SK-N-SH (cell line): ENCODE results near the gene ZNF414. TPM values are rescaled to one million over a fixed set of nuclear protein-coding genes. Genes with fewer than 3 reads are reported as not detected.

Experiments used
- CTCF ChIA-PET: fragments of 300-600, 350-600 bp; formaldehyde crosslinking; extraction: SDS; loops from one replicate; lab custom pipeline; 2021; lab: Yijun Ruan, JAX
- POLR2A ChIA-PET: fragments of 350-600 bp; sonication (Branson Sonifier 250); formaldehyde crosslinking; extraction: SDS; loops from one replicate; lab custom pipeline; 2020; ENCODE audit warnings: antibody characterized with exemption, inconsistent platforms; lab: Yijun Ruan, JAX
- DNase-seq: peaks from one replicate; pipeline ENCODE4 v3.0.0; 2012
- H2AFZ ChIP-seq: fragments of 200-600 bp; sonication (generic); 2 replicates; pipeline ENCODE4 v1.8.1; 2016; ENCODE audit warnings: antibody characterized with exemption, mild to moderate bottlenecking, low read depth
- H3F3A ChIP-seq: fragments of 200-600 bp; sonication (generic); replicated peaks from 2 replicates; pipeline ENCODE3; 2016; ENCODE audit warnings: antibody characterized with exemption, mild to moderate bottlenecking; ENCODE audit not compliant: insufficient read depth
- H3K27ac ChIP-seq, 2 experiments: fragments of 200-500 bp in 1 of 2; fragments of 200-600 bp in 1 of 2; sonication (Bioruptor generic) in 1 of 2; sonication (generic), shearing (Covaris generic) in 1 of 2; 2 replicates each; pipeline versions ENCODE4 v1.5.1 to v1.6.1; 2014 to 2016; ENCODE audit warnings: low read depth in 2 of 2, inconsistent platforms in 1 of 2, low read length in 1 of 2, mild to moderate bottlenecking in 1 of 2, mixed read lengths in 1 of 2
- H3K27me3 ChIP-seq: fragments of 200-600 bp; sonication (generic), shearing (Covaris generic); 2 replicates; pipeline ENCODE4 v1.6.1; 2016; ENCODE audit warnings: mixed run types; ENCODE audit not compliant: insufficient read depth
- H3K36me3 ChIP-seq, 2 experiments: fragments of 200-500 bp in 1 of 2; fragments of 200-600 bp in 1 of 2; sonication (Bioruptor generic) in 1 of 2; sonication (generic) in 1 of 2; replicated peaks in 1 of 2; 2 replicates each; pipeline versions ENCODE3 to v1.5.1; 2014 to 2016; ENCODE audit warnings: low read length in 1 of 2, mild to moderate bottlenecking in 1 of 2; ENCODE audit not compliant: insufficient read depth in 2 of 2, control insufficient read depth in 1 of 2
- H3K4me1 ChIP-seq, 2 experiments: fragments of 200-500 bp in 1 of 2; fragments of 200-600 bp in 1 of 2; sonication (Bioruptor generic) in 1 of 2; sonication (generic), shearing (Covaris generic) in 1 of 2; 2 replicates each; pipeline versions ENCODE4 v1.5.1 to v1.6.1; 2014 to 2016; ENCODE audit warnings: low read depth in 1 of 2, low read length in 1 of 2, mixed run types in 1 of 2; ENCODE audit not compliant: insufficient read depth in 2 of 2, control insufficient read depth in 1 of 2
- H3K4me2 ChIP-seq: fragments of 200-600 bp; sonication (generic), shearing (Covaris generic); 2 replicates; pipeline ENCODE4 v1.6.1; 2017; ENCODE audit warnings: mixed run types
- H3K4me3 ChIP-seq, 2 experiments: fragments of 200-500 bp in 1 of 2; fragments of 200-600 bp in 1 of 2; sonication (Bioruptor generic) in 1 of 2; sonication (generic), shearing (Covaris generic) in 1 of 2; 2 replicates each; pipeline versions ENCODE4 v1.5.1 to v1.8.1; 2014 to 2016; ENCODE audit warnings: low read depth in 2 of 2, inconsistent platforms in 1 of 2, low read length in 1 of 2, mild to moderate bottlenecking in 1 of 2, mixed read lengths in 1 of 2, moderate library complexity in 1 of 2
- H3K79me2 ChIP-seq: fragments of 200-600 bp; sonication (generic); 2 replicates; pipeline ENCODE4 v1.8.1; 2017; ENCODE audit warnings: mild to moderate bottlenecking; ENCODE audit not compliant: insufficient read depth
- H3K9ac ChIP-seq: fragments of 200-600 bp; sonication (generic); 2 replicates; pipeline ENCODE4 v1.6.1; 2017; ENCODE audit warnings: mixed run types
- H3K9me2 ChIP-seq: fragments of 200-600 bp; sonication (generic); 2 replicates; pipeline ENCODE4 v1.6.1; 2017; ENCODE audit warnings: mixed run types
- H3K9me3 ChIP-seq: fragments of 200-600 bp; sonication (generic); 2 replicates; pipeline ENCODE4 v1.6.1; 2017; ENCODE audit warnings: mixed run types, mild to moderate bottlenecking, moderate library complexity
- H4K20me1 ChIP-seq: fragments of 200-600 bp; sonication (generic); 2 replicates; pipeline ENCODE4 v1.6.1; 2017; ENCODE audit warnings: mild to moderate bottlenecking, mixed run types; ENCODE audit not compliant: insufficient read depth
- CHD2 ChIP-seq: fragments of 150-350 bp; IDR thresholded peaks from 2 replicates; pipeline ENCODE4 v1.6.1; 2018; ENCODE audit warnings: low read length; ENCODE audit not compliant: partially characterized antibody
- ELF1 ChIP-seq: IDR thresholded peaks from 2 replicates; pipeline ENCODE4 v1.4.0; 2012
- EP300 ChIP-seq, 2 experiments: IDR thresholded peaks; 2 replicates each; pipeline versions ENCODE4 v1.4.0 to v1.6.1; 2012; ENCODE audit warnings: borderline replicate concordance in 1 of 2, low read depth in 1 of 2, low read length in 1 of 2
- EZH2phosphoT487 ChIP-seq: fragments of 200-600 bp; sonication (generic); IDR thresholded peaks from 2 replicates; pipeline ENCODE4 v1.6.1; 2017; ENCODE audit warnings: low read depth, mixed run types, mild to moderate bottlenecking, antibody characterized with exemption, moderate library complexity, borderline replicate concordance
- GABPA ChIP-seq: IDR thresholded peaks from 2 replicates; pipeline ENCODE4 v1.4.0; 2012; ENCODE audit warnings: low read depth, mild to moderate bottlenecking
- MXI1 ChIP-seq: IDR thresholded peaks from 2 replicates; pipeline ENCODE4 v1.6.1; 2012; ENCODE audit warnings: mild to moderate bottlenecking, low read depth, low read length, improper control_type of control experiment
- NFIC ChIP-seq: IDR thresholded peaks from 2 replicates; pipeline ENCODE4 v1.4.0; 2012; ENCODE audit warnings: borderline replicate concordance
- POLR2AphosphoS5 ChIP-seq: IDR thresholded peaks from 2 replicates; pipeline ENCODE4 v1.6.1; 2012; ENCODE audit warnings: low read depth, low read length
- RCOR1 ChIP-seq: fragments of 150-350 bp; IDR thresholded peaks from 2 replicates; pipeline ENCODE4 v1.6.1; 2017; ENCODE audit warnings: antibody characterized with exemption, low read length
- SIN3A ChIP-seq: IDR thresholded peaks from 2 replicates; pipeline ENCODE4 v1.6.1; 2012; ENCODE audit warnings: low read depth, mild to moderate bottlenecking, low read length, moderate library complexity, borderline replicate concordance
- TAF1 ChIP-seq: IDR thresholded peaks from 2 replicates; pipeline ENCODE4 v1.6.1; 2012; ENCODE audit warnings: low read depth, mild to moderate bottlenecking, low read length, moderate library complexity, borderline replicate concordance
- TCF12 ChIP-seq: IDR thresholded peaks from 2 replicates; pipeline ENCODE4 v1.4.0; 2012
- TEAD4 ChIP-seq: IDR thresholded peaks from 2 replicates; pipeline ENCODE4 v1.4.0; 2012; ENCODE audit warnings: mild to moderate bottlenecking, borderline replicate concordance; ENCODE audit not compliant: insufficient read depth
- YY1 ChIP-seq: IDR thresholded peaks from 2 replicates; pipeline ENCODE4 v1.4.0; 2012; ENCODE audit warnings: low read depth, mild to moderate bottlenecking
- WGBS: methylation state at CpG from one replicate; pipeline ENCODE4 v1.1.6; 2017; ENCODE audit warnings: low lambda C conversion rate; 5-methylcytosine and 5-hydroxymethylcytosine counted together
- polyA plus RNA-seq, 3 experiments: library from polyadenylated mRNA; depleted of rRNA; stranded (reverse); fragments of >200 nt; gene quantifications; 2 replicates each; pipeline ENCODE4 v1.2.3, GENCODE V29; 2012
- TF ChIP-seq, protein P1 (sequence below): IDR thresholded peaks from 2 replicates; pipeline ENCODE4 v1.4.0; 2012; ENCODE audit warnings: low read depth
- TF ChIP-seq, protein P2 (sequence below): IDR thresholded peaks from 2 replicates; pipeline ENCODE4 v1.4.0; 2012; ENCODE audit warnings: low read depth, borderline replicate concordance
- TF ChIP-seq, protein P3 (sequence below): fragments of 150-350 bp; IDR thresholded peaks from 2 replicates; pipeline ENCODE4 v1.6.1; 2016; ENCODE audit warnings: mild to moderate bottlenecking, low read depth, low read length
- TF ChIP-seq, protein P4 (sequence below): IDR thresholded peaks from 2 replicates; pipeline ENCODE4 v1.6.1; 2012; ENCODE audit warnings: mild to moderate bottlenecking, low read depth, low read length, moderate library complexity

ZNF414 gene
- polyA plus RNA-seq, 1 of the 3 experiments (the other 2 are of a cell fraction), result 17.0 TPM

DNA sequence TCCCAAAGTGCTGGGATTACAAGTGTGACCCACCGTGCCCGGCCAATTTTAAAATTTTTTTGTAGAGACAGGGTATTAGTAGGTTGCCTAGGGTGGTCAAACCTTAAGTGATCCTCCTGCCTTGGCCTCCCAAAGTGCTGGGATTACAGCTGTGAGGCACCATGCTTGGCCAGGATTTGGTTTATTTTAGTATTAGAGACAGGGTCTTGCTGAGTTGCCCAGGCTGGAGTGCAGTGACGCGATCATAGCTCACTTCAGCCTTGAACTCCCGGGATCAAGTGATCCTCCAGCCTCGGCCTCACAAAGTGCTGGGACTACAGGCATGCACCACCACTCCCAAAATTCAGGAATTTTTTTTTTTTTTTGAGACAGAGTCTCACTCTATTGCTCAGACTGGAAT lies 5.4 kb upstream of the ZNF414 start:
- Histone ChIP-seq H3K9me2 (no peaks in the 10 kb centered on the region), H3K79me2 (no peaks in the 10 kb centered on the region), H2AFZ (no peak overlapping the region), H3F3A (no peaks in the 10 kb centered on the region)
- TF ChIP-seq, protein P1, sequence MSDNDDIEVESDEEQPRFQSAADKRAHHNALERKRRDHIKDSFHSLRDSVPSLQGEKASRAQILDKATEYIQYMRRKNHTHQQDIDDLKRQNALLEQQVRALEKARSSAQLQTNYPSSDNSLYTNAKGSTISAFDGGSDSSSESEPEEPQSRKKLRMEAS, result no peak
- TF ChIP-seq ELF1, result no peak
- no peak for TF ChIP-seq EZH2phosphoT487
- no peak for TF ChIP-seq GABPA
- TF ChIP-seq NFIC, result no peak
- TF ChIP-seq SIN3A, result no peak
- no peak for TF ChIP-seq TAF1
- no peak for TF ChIP-seq CHD2
- TF ChIP-seq, protein P2, sequence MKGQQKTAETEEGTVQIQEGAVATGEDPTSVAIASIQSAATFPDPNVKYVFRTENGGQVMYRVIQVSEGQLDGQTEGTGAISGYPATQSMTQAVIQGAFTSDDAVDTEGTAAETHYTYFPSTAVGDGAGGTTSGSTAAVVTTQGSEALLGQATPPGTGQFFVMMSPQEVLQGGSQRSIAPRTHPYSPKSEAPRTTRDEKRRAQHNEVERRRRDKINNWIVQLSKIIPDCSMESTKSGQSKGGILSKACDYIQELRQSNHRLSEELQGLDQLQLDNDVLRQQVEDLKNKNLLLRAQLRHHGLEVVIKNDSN, result no peak
- TF ChIP-seq, all 33 proteins: peak for 0
- Histone ChIP-seq H3K27me3 (no peaks in the 10 kb centered on the region), H3K4me1 (peaks cover 0 to 3% of the 10 kb centered on the region in 2 experiments; a peak in 1 of 4 replicates), H3K4me2 (no peak overlapping the region), H3K9me3 (no peaks in the 10 kb centered on the region), H3K36me3 (no peaks in the 10 kb centered on the region), H3K9ac (no peak overlapping the region), H3K27ac (no peak overlapping the region), H3K4me3 (no peak overlapping the region), H4K20me1 (no peaks in the 10 kb centered on the region)
- POLR2A ChIA-PET, result no interaction called here
- CTCF ChIA-PET, result no interaction called here
- 88% methylated on average over 6 of the region's 6 CpGs for WGBS
- DNase-seq, result no peak

DNA sequence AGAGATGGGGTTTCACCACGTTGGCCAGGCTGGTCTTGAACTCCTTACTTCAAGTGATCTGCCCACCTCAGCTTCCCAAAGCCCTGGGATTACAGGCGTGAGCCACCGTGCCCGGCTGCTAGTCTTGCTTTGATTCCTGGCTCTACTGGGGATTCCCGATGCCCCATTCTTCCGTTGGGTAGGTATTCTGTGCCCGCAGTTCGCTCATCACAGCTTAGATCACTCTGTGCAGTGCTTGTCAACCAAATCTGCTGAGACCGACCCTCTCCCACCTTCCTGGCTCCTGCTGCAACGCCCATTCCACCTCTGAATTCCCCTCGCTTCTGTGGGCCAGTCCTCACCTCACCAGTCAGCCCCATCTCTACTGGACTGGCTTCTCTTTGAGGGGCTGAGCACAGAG lies 4.6 kb upstream of the ZNF414 start:
- ChIA-PET CTCF (interaction anchor here (0.7 kb wide), 1 partner anchor 1369 kb away, joined by 3 read pairs; no protein-coding TSS in a partner anchor), POLR2A (no interaction called here)
- Histone ChIP-seq H3K4me3 (no peak overlapping the region), H3K9me2 (no peaks in the 10 kb centered on the region), H3K9ac (no peak overlapping the region), H3K4me1 (peaks cover 0 to 3% of the 10 kb centered on the region in 2 experiments; a peak in 2 of 4 replicates), H3K27me3 (no peaks in the 10 kb centered on the region), H3K79me2 (no peaks in the 10 kb centered on the region), H2AFZ (no peak overlapping the region), H3K27ac (no peak overlapping the region), H3F3A (no peaks in the 10 kb centered on the region), H4K20me1 (no peaks in the 10 kb centered on the region), H3K9me3 (no peaks in the 10 kb centered on the region), H3K36me3 (no peaks in the 10 kb centered on the region), H3K4me2 (no peak overlapping the region)
- TF ChIP-seq EZH2phosphoT487 (no peak), TCF12 (no peak), MXI1 (no peak), SIN3A (no peak), POLR2AphosphoS5 (no peak), TEAD4 (no peak), RCOR1 (no peak), YY1 (no peak), EP300 (IDR thresholded peaks at IDR 0.05; ENCODE audit: borderline replicate concordance in 1 of 2, low read depth in 1 of 2, low read length in 1 of 2) (no peak), GABPA (no peak)
- TF ChIP-seq, protein P3, sequence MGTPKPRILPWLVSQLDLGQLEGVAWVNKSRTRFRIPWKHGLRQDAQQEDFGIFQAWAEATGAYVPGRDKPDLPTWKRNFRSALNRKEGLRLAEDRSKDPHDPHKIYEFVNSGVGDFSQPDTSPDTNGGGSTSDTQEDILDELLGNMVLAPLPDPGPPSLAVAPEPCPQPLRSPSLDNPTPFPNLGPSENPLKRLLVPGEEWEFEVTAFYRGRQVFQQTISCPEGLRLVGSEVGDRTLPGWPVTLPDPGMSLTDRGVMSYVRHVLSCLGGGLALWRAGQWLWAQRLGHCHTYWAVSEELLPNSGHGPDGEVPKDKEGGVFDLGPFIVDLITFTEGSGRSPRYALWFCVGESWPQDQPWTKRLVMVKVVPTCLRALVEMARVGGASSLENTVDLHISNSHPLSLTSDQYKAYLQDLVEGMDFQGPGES, result no peak
- TF ChIP-seq, protein P4, sequence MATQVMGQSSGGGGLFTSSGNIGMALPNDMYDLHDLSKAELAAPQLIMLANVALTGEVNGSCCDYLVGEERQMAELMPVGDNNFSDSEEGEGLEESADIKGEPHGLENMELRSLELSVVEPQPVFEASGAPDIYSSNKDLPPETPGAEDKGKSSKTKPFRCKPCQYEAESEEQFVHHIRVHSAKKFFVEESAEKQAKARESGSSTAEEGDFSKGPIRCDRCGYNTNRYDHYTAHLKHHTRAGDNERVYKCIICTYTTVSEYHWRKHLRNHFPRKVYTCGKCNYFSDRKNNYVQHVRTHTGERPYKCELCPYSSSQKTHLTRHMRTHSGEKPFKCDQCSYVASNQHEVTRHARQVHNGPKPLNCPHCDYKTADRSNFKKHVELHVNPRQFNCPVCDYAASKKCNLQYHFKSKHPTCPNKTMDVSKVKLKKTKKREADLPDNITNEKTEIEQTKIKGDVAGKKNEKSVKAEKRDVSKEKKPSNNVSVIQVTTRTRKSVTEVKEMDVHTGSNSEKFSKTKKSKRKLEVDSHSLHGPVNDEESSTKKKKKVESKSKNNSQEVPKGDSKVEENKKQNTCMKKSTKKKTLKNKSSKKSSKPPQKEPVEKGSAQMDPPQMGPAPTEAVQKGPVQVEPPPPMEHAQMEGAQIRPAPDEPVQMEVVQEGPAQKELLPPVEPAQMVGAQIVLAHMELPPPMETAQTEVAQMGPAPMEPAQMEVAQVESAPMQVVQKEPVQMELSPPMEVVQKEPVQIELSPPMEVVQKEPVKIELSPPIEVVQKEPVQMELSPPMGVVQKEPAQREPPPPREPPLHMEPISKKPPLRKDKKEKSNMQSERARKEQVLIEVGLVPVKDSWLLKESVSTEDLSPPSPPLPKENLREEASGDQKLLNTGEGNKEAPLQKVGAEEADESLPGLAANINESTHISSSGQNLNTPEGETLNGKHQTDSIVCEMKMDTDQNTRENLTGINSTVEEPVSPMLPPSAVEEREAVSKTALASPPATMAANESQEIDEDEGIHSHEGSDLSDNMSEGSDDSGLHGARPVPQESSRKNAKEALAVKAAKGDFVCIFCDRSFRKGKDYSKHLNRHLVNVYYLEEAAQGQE, result no peak
- WGBS, result 77% methylated on average over 11 of the region's 11 CpGs
- no peak for DNase-seq
